Loucy (cell line): ENCODE data around the gene CAPZA1.

Source experiments
- H2AFZ ChIP-seq: fragments of 200-600 bp; sonication (generic); 2 replicates; pipeline ENCODE4 v1.6.0; 2016; ENCODE audit warnings: antibody characterized with exemption, mild to moderate bottlenecking, low read length, moderate library complexity
- H3F3A ChIP-seq: fragments of 200-600 bp; 2 replicates; pipeline ENCODE4 v1.6.0; 2016; ENCODE audit warnings: antibody characterized with exemption, low read depth, mild to moderate bottlenecking
- H3K27me3 ChIP-seq: fragments of 200-600 bp; sonication (generic); 2 replicates; pipeline ENCODE4 v1.6.1; 2014; ENCODE audit warnings: low read length, mild to moderate bottlenecking; ENCODE audit not compliant: insufficient read depth, poor library complexity, severe bottlenecking
- H3K36me3 ChIP-seq: fragments of 200-600 bp; sonication (generic); 2 replicates; pipeline ENCODE4 v1.6.1; 2016; ENCODE audit warnings: low read length; ENCODE audit not compliant: insufficient read depth
- H3K4me1 ChIP-seq: fragments of 200-600 bp; sonication (generic); 2 replicates; pipeline ENCODE4 v1.5.1; 2014; ENCODE audit warnings: low read length, mild to moderate bottlenecking; ENCODE audit not compliant: insufficient read depth, poor library complexity, severe bottlenecking
- H3K4me2 ChIP-seq: fragments of 200-600 bp; sonication (generic); 2 replicates; pipeline ENCODE4 v1.6.0; 2014; ENCODE audit warnings: antibody characterized with exemption, low read length, low read depth, mild to moderate bottlenecking; ENCODE audit not compliant: poor library complexity, severe bottlenecking
- H3K4me3 ChIP-seq: fragments of 200-600 bp; sonication (generic); 2 replicates; pipeline ENCODE4 v1.5.1; 2014; ENCODE audit warnings: low read length, mild to moderate bottlenecking, mixed read lengths; ENCODE audit not compliant: poor library complexity, severe bottlenecking
- H3K79me2 ChIP-seq: fragments of 200-600 bp; sonication (generic); 2 replicates; pipeline ENCODE4 v1.6.1; 2014; ENCODE audit warnings: low read length; ENCODE audit not compliant: insufficient read depth
- H3K9ac ChIP-seq: fragments of 200-600 bp; sonication (generic); 2 replicates; pipeline ENCODE4 v1.6.0; 2014; ENCODE audit warnings: mild to moderate bottlenecking, low read depth, low read length, moderate library complexity; ENCODE audit not compliant: poor library complexity, severe bottlenecking
- H3K9me2 ChIP-seq: fragments of 200-600 bp; sonication (generic); replicated peaks from 2 replicates; pipeline ENCODE4 v1.6.1; 2016; ENCODE audit warnings: low read depth, low read length, mixed read lengths
- H3K9me3 ChIP-seq: fragments of 200-600 bp; sonication (generic); 2 replicates; pipeline ENCODE4 v1.6.1; 2014; ENCODE audit warnings: mild to moderate bottlenecking, antibody characterized with exemption, low read length, low read depth; ENCODE audit not compliant: insufficient read depth
- H4K20me1 ChIP-seq: fragments of 200-600 bp; sonication (generic); 2 replicates; pipeline ENCODE4 v1.6.0; 2014; ENCODE audit warnings: antibody characterized with exemption, low read length, mild to moderate bottlenecking; ENCODE audit not compliant: insufficient read depth, poor library complexity, severe bottlenecking
- EZH2phosphoT487 ChIP-seq: fragments of 200-600 bp; IDR thresholded peaks from 2 replicates; pipeline ENCODE4 v1.6.1; 2018; ENCODE audit warnings: antibody characterized with exemption, mild to moderate bottlenecking, moderate library complexity, borderline replicate concordance
- TF ChIP-seq, protein P1 (sequence below): fragments of 200-600 bp; sonication (generic); conservative IDR thresholded peaks from 2 replicates; pipeline ENCODE4 v1.5.1; 2014; ENCODE audit warnings: mild to moderate bottlenecking, antibody characterized with exemption, low read length

Gene CAPZA1

DNA sequence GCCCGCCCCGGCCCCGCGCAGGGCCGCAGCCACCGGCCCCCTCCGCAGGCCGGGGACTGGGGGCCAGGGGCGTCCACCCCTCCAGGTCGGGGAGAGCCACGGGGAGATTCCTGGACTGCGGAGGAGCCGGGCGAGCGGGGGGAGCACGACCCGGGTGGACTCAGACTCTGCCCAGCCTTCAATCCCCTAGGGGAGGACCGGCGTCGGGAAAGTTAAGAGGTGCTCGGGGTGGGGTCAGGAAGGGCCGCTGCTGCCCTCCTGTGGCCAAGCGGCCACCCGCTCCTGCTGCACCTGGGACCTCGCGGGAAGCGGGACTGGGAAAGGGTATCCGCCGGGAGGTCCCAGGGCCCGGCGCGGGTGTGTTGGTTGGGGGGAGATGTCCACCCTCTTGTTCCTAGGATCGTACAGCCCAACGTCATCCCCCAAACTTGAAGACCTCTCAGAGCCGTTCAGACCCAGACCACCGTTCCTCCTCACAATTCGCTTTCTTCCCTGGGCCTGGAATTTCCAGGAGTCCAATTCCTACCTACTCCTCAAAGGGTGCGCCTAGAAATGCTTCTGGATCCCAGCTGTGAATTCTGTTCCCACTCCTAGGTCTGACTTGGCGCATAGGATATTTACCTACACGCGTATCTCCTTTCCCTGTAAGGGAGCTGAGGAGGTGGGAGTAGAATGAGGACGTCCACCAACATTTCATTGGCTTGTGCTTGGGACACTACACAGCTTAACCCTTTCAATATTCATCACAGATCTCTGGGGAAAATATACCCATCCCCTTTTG lies 87.8 kb downstream of the CAPZA1 start:
- peaks cover 45% of the 10 kb centered on the region for H3K79me2 ChIP-seq
- H4K20me1 ChIP-seq: peaks cover 10% of the 10 kb centered on the region
- H3K9me3 ChIP-seq: no peaks in the 10 kb centered on the region
- no peaks in the 10 kb centered on the region for H3K9me2 ChIP-seq
- no peaks in the 10 kb centered on the region for H3F3A ChIP-seq
- TF ChIP-seq, protein P1, sequence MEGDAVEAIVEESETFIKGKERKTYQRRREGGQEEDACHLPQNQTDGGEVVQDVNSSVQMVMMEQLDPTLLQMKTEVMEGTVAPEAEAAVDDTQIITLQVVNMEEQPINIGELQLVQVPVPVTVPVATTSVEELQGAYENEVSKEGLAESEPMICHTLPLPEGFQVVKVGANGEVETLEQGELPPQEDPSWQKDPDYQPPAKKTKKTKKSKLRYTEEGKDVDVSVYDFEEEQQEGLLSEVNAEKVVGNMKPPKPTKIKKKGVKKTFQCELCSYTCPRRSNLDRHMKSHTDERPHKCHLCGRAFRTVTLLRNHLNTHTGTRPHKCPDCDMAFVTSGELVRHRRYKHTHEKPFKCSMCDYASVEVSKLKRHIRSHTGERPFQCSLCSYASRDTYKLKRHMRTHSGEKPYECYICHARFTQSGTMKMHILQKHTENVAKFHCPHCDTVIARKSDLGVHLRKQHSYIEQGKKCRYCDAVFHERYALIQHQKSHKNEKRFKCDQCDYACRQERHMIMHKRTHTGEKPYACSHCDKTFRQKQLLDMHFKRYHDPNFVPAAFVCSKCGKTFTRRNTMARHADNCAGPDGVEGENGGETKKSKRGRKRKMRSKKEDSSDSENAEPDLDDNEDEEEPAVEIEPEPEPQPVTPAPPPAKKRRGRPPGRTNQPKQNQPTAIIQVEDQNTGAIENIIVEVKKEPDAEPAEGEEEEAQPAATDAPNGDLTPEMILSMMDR: peak; percentile 72
- no peak for TF ChIP-seq EZH2phosphoT487
- H3K27me3 ChIP-seq: no peaks in the 10 kb centered on the region
- peak overlapping the region; percentile 80 for H3K4me3 ChIP-seq
- peak overlapping the region; percentile 71 for H3K4me2 ChIP-seq
- H3K9ac ChIP-seq: peak overlapping the region; percentile 86
- H3K4me1 ChIP-seq: peaks cover 31% of the 10 kb centered on the region
- H3K36me3 ChIP-seq: peaks cover 2% of the 10 kb centered on the region; the same call in 1 of the 2 replicates
- H2AFZ ChIP-seq: peak overlapping the region; percentile 91

DNA sequence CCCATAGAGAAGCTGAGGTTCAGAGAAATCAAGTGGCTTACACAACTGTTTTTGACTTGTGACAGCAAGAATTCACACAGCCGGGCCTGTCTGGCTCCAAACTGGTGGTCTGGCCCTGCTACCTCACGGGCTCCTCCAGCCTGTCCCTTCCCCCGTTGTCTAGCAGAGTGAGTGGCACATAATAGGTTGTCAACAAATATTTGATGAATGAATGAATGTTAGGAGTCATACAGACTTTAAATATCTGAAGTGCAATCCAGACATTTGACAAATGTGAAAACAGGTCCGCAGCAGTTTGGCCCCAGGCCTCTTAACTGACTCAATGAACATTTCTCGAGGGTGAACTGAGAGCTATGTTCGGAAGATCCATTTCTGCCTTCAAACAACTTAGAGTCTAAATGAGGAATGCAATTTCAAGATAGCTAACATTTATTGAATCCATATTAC lies 88.4 kb downstream of the CAPZA1 start:
- H3K36me3 ChIP-seq: no peaks in the 10 kb centered on the region
- H3K9me3 ChIP-seq: no peaks in the 10 kb centered on the region
- no peak overlapping the region for H3K4me3 ChIP-seq
- H3K27me3 ChIP-seq: no peaks in the 10 kb centered on the region
- no peaks in the 10 kb centered on the region for H3F3A ChIP-seq
- H4K20me1 ChIP-seq: peaks cover 9% of the 10 kb centered on the region
- no peak for TF ChIP-seq EZH2phosphoT487
- TF ChIP-seq, protein P1: no peak
- no peak overlapping the region for H3K9ac ChIP-seq
- 0 out of 2 replicates have a peak overlapping the region, but pooled peaks have one; percentile 91 for H2AFZ ChIP-seq
- H3K79me2 ChIP-seq: peaks cover 39% of the 10 kb centered on the region
- no peak overlapping the region for H3K4me2 ChIP-seq
- H3K9me2 ChIP-seq: no peaks in the 10 kb centered on the region
- peaks cover 27% of the 10 kb centered on the region for H3K4me1 ChIP-seq

DNA sequence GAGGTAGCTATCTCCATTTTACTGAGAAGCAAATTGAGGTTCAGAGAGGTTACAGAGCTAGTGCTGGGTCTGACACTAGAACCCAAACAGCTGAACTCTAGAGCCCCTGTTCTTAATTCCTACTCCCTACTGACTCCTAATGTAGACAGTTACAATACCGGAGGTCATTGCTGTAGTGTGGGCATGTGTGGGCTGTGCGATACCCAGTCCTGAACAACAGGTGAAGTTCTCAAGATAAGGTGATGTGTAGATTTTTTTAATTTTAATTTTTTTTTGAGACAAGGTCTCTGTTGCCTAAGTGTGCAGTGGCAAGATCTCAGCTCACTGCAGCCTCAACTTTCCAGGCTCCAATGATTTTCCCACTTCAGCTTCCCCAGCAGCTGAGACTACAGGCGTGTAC lies 88.9 kb downstream of the CAPZA1 start:
- H2AFZ ChIP-seq: no peak overlapping the region
- H3K9me2 ChIP-seq: no peaks in the 10 kb centered on the region
- H3K79me2 ChIP-seq: peaks cover 34% of the 10 kb centered on the region
- no peaks in the 10 kb centered on the region for H3K36me3 ChIP-seq
- no peaks in the 10 kb centered on the region for H3K9me3 ChIP-seq
- H3K9ac ChIP-seq: no peak overlapping the region
- H3K4me3 ChIP-seq: no peak overlapping the region
- no peak overlapping the region for H3K4me2 ChIP-seq
- no peak for TF ChIP-seq EZH2phosphoT487
- TF ChIP-seq, protein P1: no peak
- no peaks in the 10 kb centered on the region for H3K27me3 ChIP-seq
- H3F3A ChIP-seq: no peaks in the 10 kb centered on the region
- H4K20me1 ChIP-seq: peaks cover 8% of the 10 kb centered on the region
- H3K4me1 ChIP-seq: peaks cover 24% of the 10 kb centered on the region
